Mammary epithelial cell (primary cell): ENCODE measurements around the gene SMC6.

ENCODE experiments used
- CTCF ChIP-seq, 2 donors: IDR thresholded peaks in 1 of 2; conservative IDR thresholded peaks in 1 of 2; 2 replicates each; pipeline ENCODE4 v1.5.1; 2011 to 2012; ENCODE audit warnings: inconsistent platforms in 2 of 2, low read length in 2 of 2, mild to moderate bottlenecking in 2 of 2, control low read depth in 1 of 2, low read depth in 1 of 2; ENCODE audit not compliant: insufficient read depth in 1 of 2; ENCODE audit errors: extremely low read depth in 1 of 2
- EZH2 ChIP-seq: IDR thresholded peaks from 2 replicates; pipeline ENCODE4 v1.6.1; 2012; ENCODE audit warnings: low read length, inconsistent platforms, borderline replicate concordance

- TF ChIP-seq CTCF (conservative IDR thresholded peaks at IDR 0.05 in 1 of 2, IDR thresholded peaks at IDR 0.05 in 1 of 2; ENCODE audit: extremely low read depth in 1 of 2, insufficient read depth in 1 of 2, low read depth in 1 of 2, low read length in 2 of 2) (no peak), EZH2 (no peak)
Observed at GRCh38 chr2:17752246-17752645, 1.4 kb downstream of the SMC6 start.
